ENCODE data around the gene REEP1. TPM values are rescaled to one million over a fixed set of nuclear protein-coding genes. Genes with fewer than 3 reads are reported as not detected.

REEP1 gene
- total RNA-seq, 1 experiment from 2014 or later: not detected

GRCh38 chr2:86378469-86378868 lies 41.0 kb upstream of the REEP1 start:
- no TSS peak for BruUV-seq (replicated peaks)
- no peak for DNase-seq (ENCODE audit: unreplicated experiment)
- Mint-ChIP-seq H3K4me3 (ENCODE audit: unreplicated experiment) (no peak overlapping the region), H3K36me3 (ENCODE audit: insufficient read depth, unreplicated experiment) (no peaks in the 10 kb centered on the region), H3K27me3 (ENCODE audit: insufficient read depth, unreplicated experiment) (peaks cover 62% of the 10 kb centered on the region), H3K4me1 (ENCODE audit: insufficient read depth, unreplicated experiment) (peaks cover under 1% of the 10 kb centered on the region), H3K9me3 (ENCODE audit: unreplicated experiment) (no peaks in the 10 kb centered on the region), H3K27ac (ENCODE audit: low read depth, unreplicated experiment) (no peak overlapping the region)
- ChIA-PET CTCF (no interaction called here), POLR2A (no interaction called here)
- no peak for TF ChIP-seq CTCF (IDR thresholded peaks at IDR 0.05; ENCODE audit: unreplicated experiment)
- intact Hi-C loops (cut with micrococcal nuclease): loop anchor here (10.0 kb wide), 1 partner anchor 84 kb away; no protein-coding TSS in a partner anchor

- POLR2A ChIA-PET: no interaction called here
These were observed 38.2 kb upstream of the REEP1 start for GRCh38 chr2:86375623-86376022.

GRCh38 chr2:86372641-86373502 lies 35.4 kb upstream of the REEP1 start:
- Mint-ChIP-seq H3K27me3 (ENCODE audit: insufficient read depth, unreplicated experiment) (peaks cover 31% of the 10 kb centered on the region), H3K4me1 (ENCODE audit: insufficient read depth, unreplicated experiment) (no peaks in the 10 kb centered on the region), H3K4me3 (ENCODE audit: unreplicated experiment) (no peak overlapping the region), H3K36me3 (ENCODE audit: insufficient read depth, unreplicated experiment) (no peaks in the 10 kb centered on the region), H3K27ac (ENCODE audit: low read depth, unreplicated experiment) (no peak overlapping the region), H3K9me3 (ENCODE audit: unreplicated experiment) (peaks cover 7% of the 10 kb centered on the region)
- ChIA-PET POLR2A (no interaction called here), CTCF (interaction anchor here (0.5 to 4.3 kb wide), 13 partner anchors 8 to 157 kb away, joined by 3 to 57 read pairs (median 4); no protein-coding TSS in a partner anchor)
- no TSS peak for BruUV-seq (replicated peaks)
- intact Hi-C loops (cut with micrococcal nuclease): loop anchor here (1.0 to 10.0 kb wide), 3 partner anchors 78 to 541 kb away; no protein-coding TSS in a partner anchor
- peak; percentile 70 for DNase-seq (ENCODE audit: unreplicated experiment)
- peak; percentile 41 for TF ChIP-seq CTCF (IDR thresholded peaks at IDR 0.05; ENCODE audit: unreplicated experiment)

More at GRCh38 chr2:86375623-86376022, 38.2 kb upstream of the REEP1 start:
- TF ChIP-seq CTCF (IDR thresholded peaks at IDR 0.05; ENCODE audit: unreplicated experiment): no peak
- intact Hi-C loops (cut with micrococcal nuclease): loop anchor here (10.0 kb wide), 1 partner anchor 81 kb away; no protein-coding TSS in a partner anchor
- Mint-ChIP-seq H3K36me3 (ENCODE audit: insufficient read depth, unreplicated experiment) (no peaks in the 10 kb centered on the region), H3K4me3 (ENCODE audit: unreplicated experiment) (no peak overlapping the region), H3K27me3 (ENCODE audit: insufficient read depth, unreplicated experiment) (peaks cover 58% of the 10 kb centered on the region), H3K4me1 (ENCODE audit: insufficient read depth, unreplicated experiment) (no peaks in the 10 kb centered on the region), H3K27ac (ENCODE audit: low read depth, unreplicated experiment) (no peak overlapping the region), H3K9me3 (ENCODE audit: unreplicated experiment) (no peaks in the 10 kb centered on the region)
- CTCF ChIA-PET: interaction anchor here (1.0 kb wide), 1 partner anchor 154 kb away, joined by 4 read pairs; no protein-coding TSS in a partner anchor
- no TSS peak for BruUV-seq (replicated peaks)
- no peak for DNase-seq (ENCODE audit: unreplicated experiment)

GRCh38 chr2:86372133-86372532 lies 34.7 kb upstream of the REEP1 start:
- H3K4me1 Mint-ChIP-seq (ENCODE audit: insufficient read depth, unreplicated experiment): no peaks in the 10 kb centered on the region
- no TSS peak for BruUV-seq (replicated peaks)
- intact Hi-C loops (cut with micrococcal nuclease): loop anchor here (5.0 to 10.0 kb wide), 2 partner anchors 77 to 540 kb away; no protein-coding TSS in a partner anchor
- H3K27me3 Mint-ChIP-seq (ENCODE audit: insufficient read depth, unreplicated experiment): peaks cover 26% of the 10 kb centered on the region
- TF ChIP-seq CTCF (IDR thresholded peaks at IDR 0.05; ENCODE audit: unreplicated experiment): no peak
- peaks cover 7% of the 10 kb centered on the region for H3K9me3 Mint-ChIP-seq (ENCODE audit: unreplicated experiment)
- no peaks in the 10 kb centered on the region for H3K36me3 Mint-ChIP-seq (ENCODE audit: insufficient read depth, unreplicated experiment)
- POLR2A ChIA-PET: interaction anchor here (0.7 to 1.0 kb wide), 2 partner anchors 153 to 172 kb away, joined by 3 read pairs; no protein-coding TSS in a partner anchor
- no peak overlapping the region for H3K4me3 Mint-ChIP-seq (ENCODE audit: unreplicated experiment)
- DNase-seq (ENCODE audit: unreplicated experiment): no peak
- no peak overlapping the region for H3K27ac Mint-ChIP-seq (ENCODE audit: low read depth, unreplicated experiment)
- CTCF ChIA-PET: interaction anchor here (0.6 to 4.3 kb wide), 10 partner anchors 9 to 156 kb away, joined by 3 to 57 read pairs (median 4); no protein-coding TSS in a partner anchor

All from MCF 10A (cell line).